ENCODE data around the gene STK11. TPM values are rescaled to one million over a fixed set of nuclear protein-coding genes. Genes with fewer than 3 reads are reported as not detected.

STK11 gene
- polyA plus RNA-seq, 1 of the 3 experiments (the other 2 are of a cell fraction): 55.5 TPM

DNA sequence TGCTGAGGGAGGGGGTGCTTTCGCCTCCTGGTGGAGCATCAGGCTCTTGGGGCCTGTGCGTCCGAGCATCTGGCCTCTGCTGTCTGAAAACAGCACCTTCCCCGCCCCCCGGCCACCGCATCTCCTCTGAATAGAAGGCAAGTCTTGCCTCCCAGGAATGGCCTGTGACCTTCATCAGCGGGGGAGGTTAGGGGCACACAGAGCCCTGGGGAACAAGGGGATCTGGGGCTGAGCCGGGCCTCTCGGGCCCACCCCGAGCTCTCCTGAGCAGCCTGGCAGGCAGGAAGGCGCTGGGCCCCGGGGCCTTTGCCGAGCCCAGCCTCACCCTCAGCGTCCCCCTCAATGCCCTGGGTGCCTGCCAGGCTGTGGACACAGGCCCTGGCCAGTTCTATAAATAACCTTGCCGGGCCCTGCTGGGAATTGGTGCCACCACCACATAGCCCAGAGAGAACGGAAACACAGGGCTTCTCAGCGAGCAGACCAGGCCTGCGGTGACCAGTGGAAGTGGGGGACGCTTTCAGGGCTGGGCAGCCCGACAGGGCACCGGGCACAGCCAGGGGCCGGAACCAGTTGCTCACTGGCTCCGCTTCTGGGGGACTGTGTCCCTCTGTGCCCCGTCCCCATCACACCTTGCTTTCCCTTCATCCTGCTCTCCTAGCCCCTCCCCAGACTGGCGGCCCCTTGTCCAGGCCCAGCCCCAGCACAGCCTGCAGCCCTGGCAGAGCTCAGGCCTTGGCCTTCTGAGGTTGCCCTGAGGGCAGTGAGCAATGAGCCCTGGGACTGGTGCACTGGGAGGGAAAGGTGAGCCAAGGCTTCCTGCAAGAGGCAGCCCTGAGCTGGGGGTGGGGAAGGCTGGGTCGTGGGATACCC lies 9.5 kb downstream of the STK11 start (continued):
- TF ChIP-seq, protein P1, sequence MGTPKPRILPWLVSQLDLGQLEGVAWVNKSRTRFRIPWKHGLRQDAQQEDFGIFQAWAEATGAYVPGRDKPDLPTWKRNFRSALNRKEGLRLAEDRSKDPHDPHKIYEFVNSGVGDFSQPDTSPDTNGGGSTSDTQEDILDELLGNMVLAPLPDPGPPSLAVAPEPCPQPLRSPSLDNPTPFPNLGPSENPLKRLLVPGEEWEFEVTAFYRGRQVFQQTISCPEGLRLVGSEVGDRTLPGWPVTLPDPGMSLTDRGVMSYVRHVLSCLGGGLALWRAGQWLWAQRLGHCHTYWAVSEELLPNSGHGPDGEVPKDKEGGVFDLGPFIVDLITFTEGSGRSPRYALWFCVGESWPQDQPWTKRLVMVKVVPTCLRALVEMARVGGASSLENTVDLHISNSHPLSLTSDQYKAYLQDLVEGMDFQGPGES (IDR thresholded peaks at IDR 0.05; ENCODE audit: low read depth, low read length): no peak
- TF ChIP-seq NRF1 (IDR thresholded peaks at IDR 0.05; ENCODE audit: low read depth, low read length) (no peak), EZH2phosphoT487 (IDR thresholded peaks at IDR 0.05; ENCODE audit: borderline replicate concordance, low read depth) (no peak), YY1 (IDR thresholded peaks at IDR 0.05; ENCODE audit: low read depth) (no peak), GABPA (IDR thresholded peaks at IDR 0.05; ENCODE audit: low read depth) (no peak), CHD2 (IDR thresholded peaks at IDR 0.05; ENCODE audit: low read length, partially characterized antibody) (no peak), TCF12 (IDR thresholded peaks at IDR 0.05) (peak; percentile 23; the same call in 1 of the 2 replicates)
- TF ChIP-seq, protein P2, sequence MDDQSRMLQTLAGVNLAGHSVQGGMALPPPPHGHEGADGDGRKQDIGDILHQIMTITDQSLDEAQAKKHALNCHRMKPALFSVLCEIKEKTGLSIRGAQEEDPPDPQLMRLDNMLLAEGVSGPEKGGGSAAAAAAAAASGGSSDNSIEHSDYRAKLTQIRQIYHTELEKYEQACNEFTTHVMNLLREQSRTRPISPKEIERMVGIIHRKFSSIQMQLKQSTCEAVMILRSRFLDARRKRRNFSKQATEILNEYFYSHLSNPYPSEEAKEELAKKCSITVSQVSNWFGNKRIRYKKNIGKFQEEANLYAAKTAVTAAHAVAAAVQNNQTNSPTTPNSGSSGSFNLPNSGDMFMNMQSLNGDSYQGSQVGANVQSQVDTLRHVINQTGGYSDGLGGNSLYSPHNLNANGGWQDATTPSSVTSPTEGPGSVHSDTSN (IDR thresholded peaks at IDR 0.05): no peak

DNA sequence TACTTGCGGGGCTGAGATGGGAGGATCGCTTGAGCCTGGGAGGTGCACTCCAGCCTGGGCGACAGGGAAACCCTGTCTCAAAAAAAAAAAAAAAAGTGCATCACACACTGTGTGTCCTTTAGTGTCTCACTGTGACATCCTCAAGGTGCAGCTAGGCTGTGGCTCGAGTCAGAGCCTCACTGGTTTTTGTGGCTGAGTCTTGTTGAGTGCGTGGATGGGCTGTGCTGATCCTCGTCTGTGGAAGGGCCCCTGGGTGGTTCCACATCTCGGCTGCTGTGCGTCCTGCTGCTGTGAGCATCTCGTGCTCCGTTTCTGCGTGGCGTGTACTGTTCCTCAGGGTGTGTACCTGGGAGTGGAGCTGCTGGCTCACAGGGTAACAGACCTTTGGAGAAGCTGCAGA lies 11.2 kb downstream of the STK11 start:
- Histone ChIP-seq H3K4me1 (ENCODE audit: control insufficient read depth in 1 of 2, insufficient read depth in 2 of 2, low read depth in 1 of 2, low read length in 1 of 2) (peaks cover 28 to 39% of the 10 kb centered on the region in 2 experiments; a peak in 3 of 4 replicates), H2AFZ (ENCODE audit: low read depth) (no peak overlapping the region), H3K27ac (ENCODE audit: low read depth in 2 of 2, low read length in 1 of 2) (peak overlapping the region in 1 of 2 experiments; percentile 90; a peak in 1 of 4 replicates), H3K4me2 (0 out of 2 replicates have a peak overlapping the region, but pooled peaks have one; percentile 79), H4K20me1 (ENCODE audit: insufficient read depth) (0 out of 2 replicates have a peak, but pooled peaks cover 13% of the 10 kb centered on the region), H3K27me3 (ENCODE audit: insufficient read depth) (no peaks in the 10 kb centered on the region), H3K36me3 (replicated peaks in 1 of 2; ENCODE audit: control insufficient read depth in 1 of 2, insufficient read depth in 2 of 2, low read length in 1 of 2) (peaks cover 0 to 13% of the 10 kb centered on the region in 2 experiments), H3K9me3 (no peaks in the 10 kb centered on the region), H3K4me3 (ENCODE audit: low read depth in 2 of 2, low read length in 1 of 2) (no peak overlapping the region), H3K9me2 (no peaks in the 10 kb centered on the region), H3F3A (replicated peaks; ENCODE audit: insufficient read depth) (peaks cover 39% of the 10 kb centered on the region), H3K79me2 (ENCODE audit: insufficient read depth) (peaks cover 89% of the 10 kb centered on the region), H3K9ac (no peak overlapping the region)
- ChIA-PET CTCF (interaction anchor here (1.9 to 7.0 kb wide), 7 partner anchors 9 to 104 kb away, joined by 6 to 43 read pairs (median 19); partner anchors contain the start of genes ATP5F1D and CBARP), POLR2A (interaction anchor here (0.6 kb wide), 1 partner anchor 123 kb away, joined by 5 read pairs; no protein-coding TSS in a partner anchor)
- DNase-seq: no peak
- no peak for TF ChIP-seq TAF1 (IDR thresholded peaks at IDR 0.05; ENCODE audit: borderline replicate concordance, low read depth, low read length)
- 93% methylated on average over 6 of the region's 12 CpGs for WGBS (ENCODE audit: low lambda C conversion rate)

DNA sequence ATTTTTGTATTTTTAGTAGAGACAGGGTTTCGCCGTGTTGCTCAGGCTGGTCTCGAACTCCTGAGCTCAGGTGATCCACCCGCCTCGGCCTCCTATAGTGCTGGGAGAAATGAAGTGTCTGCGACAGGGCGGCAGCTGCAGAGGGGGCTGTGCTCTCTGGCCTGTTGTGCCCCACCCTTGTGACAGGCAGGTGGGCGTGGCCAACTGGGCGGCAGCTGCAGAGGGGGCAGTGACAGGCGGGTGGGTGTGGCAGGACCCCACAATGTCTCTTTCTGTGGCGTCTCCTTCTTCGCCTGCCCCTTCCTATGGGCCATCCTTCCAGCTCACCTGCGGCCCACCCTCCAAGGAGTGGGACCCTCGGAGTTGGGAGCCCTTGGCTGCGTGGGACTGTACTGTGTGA lies 11.8 kb downstream of the STK11 start:
- peaks cover 83% of the 10 kb centered on the region for H3K79me2 ChIP-seq (ENCODE audit: insufficient read depth)
- H3F3A ChIP-seq (replicated peaks; ENCODE audit: insufficient read depth): peaks cover 39% of the 10 kb centered on the region
- H2AFZ ChIP-seq (ENCODE audit: low read depth): no peak overlapping the region
- H3K4me2 ChIP-seq: no peak overlapping the region
- H3K9me3 ChIP-seq: no peaks in the 10 kb centered on the region
- POLR2A ChIA-PET: no interaction called here
- H3K36me3 ChIP-seq (replicated peaks in 1 of 2; ENCODE audit: control insufficient read depth in 1 of 2, insufficient read depth in 2 of 2, low read length in 1 of 2): peaks cover 0 to 18% of the 10 kb centered on the region in 2 experiments
- H3K4me1 ChIP-seq (ENCODE audit: control insufficient read depth in 1 of 2, insufficient read depth in 2 of 2, low read depth in 1 of 2, low read length in 1 of 2): peaks cover 28 to 39% of the 10 kb centered on the region in 2 experiments; a peak in 3 of 4 replicates
- 97% methylated on average over 11 of the region's 15 CpGs for WGBS (ENCODE audit: low lambda C conversion rate)
- H3K27ac ChIP-seq (ENCODE audit: low read depth in 2 of 2, low read length in 1 of 2): 0 out of 4 replicates have a peak overlapping the region, but pooled peaks of 1 of the 2 experiments have one; percentile 90
- H4K20me1 ChIP-seq (ENCODE audit: insufficient read depth): 0 out of 2 replicates have a peak, but pooled peaks cover 13% of the 10 kb centered on the region
- CTCF ChIA-PET: interaction anchor here (0.7 to 7.0 kb wide), 9 partner anchors 8 to 295 kb away, joined by 3 to 43 read pairs (median 7); partner anchors contain the start of genes ATP5F1D and CBARP
- H3K9me2 ChIP-seq: no peaks in the 10 kb centered on the region
- no peak overlapping the region for H3K9ac ChIP-seq
- no peaks in the 10 kb centered on the region for H3K27me3 ChIP-seq (ENCODE audit: insufficient read depth)
- no peak for DNase-seq
- H3K4me3 ChIP-seq (ENCODE audit: low read depth in 2 of 2, low read length in 1 of 2): no peak overlapping the region
- no peak for TF ChIP-seq JUND (IDR thresholded peaks at IDR 0.05)
- TF ChIP-seq FOXJ3 (CRISPR knock-in tag; IDR thresholded peaks at IDR 0.05): no peak
- TF ChIP-seq GATA2 (CRISPR knock-in tag; IDR thresholded peaks at IDR 0.05): no peak
- no peak for TF ChIP-seq NRF1 (IDR thresholded peaks at IDR 0.05; ENCODE audit: low read depth, low read length)
- TF ChIP-seq RXRA (IDR thresholded peaks at IDR 0.05; ENCODE audit: borderline replicate concordance, low read depth): no peak
- no peak for TF ChIP-seq FOSL2 (IDR thresholded peaks at IDR 0.05; ENCODE audit: borderline replicate concordance, low read depth)
- no peak for TF ChIP-seq SMC3 (IDR thresholded peaks at IDR 0.05; ENCODE audit: low read depth, low read length)
- TF ChIP-seq, protein P3, sequence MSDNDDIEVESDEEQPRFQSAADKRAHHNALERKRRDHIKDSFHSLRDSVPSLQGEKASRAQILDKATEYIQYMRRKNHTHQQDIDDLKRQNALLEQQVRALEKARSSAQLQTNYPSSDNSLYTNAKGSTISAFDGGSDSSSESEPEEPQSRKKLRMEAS (IDR thresholded peaks at IDR 0.05; ENCODE audit: low read depth): no peak
- TF ChIP-seq, protein P4, sequence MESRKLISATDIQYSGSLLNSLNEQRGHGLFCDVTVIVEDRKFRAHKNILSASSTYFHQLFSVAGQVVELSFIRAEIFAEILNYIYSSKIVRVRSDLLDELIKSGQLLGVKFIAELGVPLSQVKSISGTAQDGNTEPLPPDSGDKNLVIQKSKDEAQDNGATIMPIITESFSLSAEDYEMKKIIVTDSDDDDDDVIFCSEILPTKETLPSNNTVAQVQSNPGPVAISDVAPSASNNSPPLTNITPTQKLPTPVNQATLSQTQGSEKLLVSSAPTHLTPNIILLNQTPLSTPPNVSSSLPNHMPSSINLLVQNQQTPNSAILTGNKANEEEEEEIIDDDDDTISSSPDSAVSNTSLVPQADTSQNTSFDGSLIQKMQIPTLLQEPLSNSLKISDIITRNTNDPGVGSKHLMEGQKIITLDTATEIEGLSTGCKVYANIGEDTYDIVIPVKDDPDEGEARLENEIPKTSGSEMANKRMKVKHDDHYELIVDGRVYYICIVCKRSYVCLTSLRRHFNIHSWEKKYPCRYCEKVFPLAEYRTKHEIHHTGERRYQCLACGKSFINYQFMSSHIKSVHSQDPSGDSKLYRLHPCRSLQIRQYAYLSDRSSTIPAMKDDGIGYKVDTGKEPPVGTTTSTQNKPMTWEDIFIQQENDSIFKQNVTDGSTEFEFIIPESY (IDR thresholded peaks at IDR 0.05; ENCODE audit: borderline replicate concordance, low read depth): no peak
- no peak for TF ChIP-seq TEAD4 (IDR thresholded peaks at IDR 0.05; ENCODE audit: borderline replicate concordance, insufficient read depth)
- no peak for TF ChIP-seq RCOR1 (IDR thresholded peaks at IDR 0.05; ENCODE audit: low read length)
- no peak for TF ChIP-seq ELF1 (IDR thresholded peaks at IDR 0.05)
- no peak for TF ChIP-seq POLR2AphosphoS5 (IDR thresholded peaks at IDR 0.05; ENCODE audit: low read depth, low read length)
- TF ChIP-seq EZH2phosphoT487 (IDR thresholded peaks at IDR 0.05; ENCODE audit: borderline replicate concordance, low read depth): no peak

Measured in SK-N-SH (cell line).